ENCODE results near the gene OR5AN1.

The OR5AN1 gene

DNA sequence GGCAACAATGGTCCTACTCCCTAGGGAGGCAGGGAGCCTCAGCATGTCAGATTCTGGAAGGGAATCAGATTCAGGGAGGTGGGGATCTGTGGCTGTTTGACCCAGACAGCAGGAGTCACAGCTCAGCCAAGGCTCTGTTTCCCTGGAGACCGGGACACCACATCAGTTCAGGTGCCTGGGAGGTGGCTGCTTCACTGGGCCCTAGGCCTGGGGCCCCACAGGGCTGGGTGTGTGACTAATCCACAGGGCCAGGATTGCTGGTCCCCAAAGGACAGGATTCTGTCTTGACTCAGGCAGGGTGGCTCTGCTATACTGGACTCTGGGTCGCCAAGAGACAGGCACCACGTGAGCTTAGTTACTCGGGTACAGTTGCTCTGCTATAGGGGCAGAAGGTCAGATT is 3.5 kb upstream of the OR5AN1 start:
- Histone ChIP-seq H3K36me3 (replicated peaks; ENCODE audit: low read depth, low read length) (no peaks in the 10 kb centered on the region), H3K79me2 (ENCODE audit: low read length) (no peaks in the 10 kb centered on the region), H2AFZ (ENCODE audit: low read depth, low read length) (no peak overlapping the region)

DNA sequence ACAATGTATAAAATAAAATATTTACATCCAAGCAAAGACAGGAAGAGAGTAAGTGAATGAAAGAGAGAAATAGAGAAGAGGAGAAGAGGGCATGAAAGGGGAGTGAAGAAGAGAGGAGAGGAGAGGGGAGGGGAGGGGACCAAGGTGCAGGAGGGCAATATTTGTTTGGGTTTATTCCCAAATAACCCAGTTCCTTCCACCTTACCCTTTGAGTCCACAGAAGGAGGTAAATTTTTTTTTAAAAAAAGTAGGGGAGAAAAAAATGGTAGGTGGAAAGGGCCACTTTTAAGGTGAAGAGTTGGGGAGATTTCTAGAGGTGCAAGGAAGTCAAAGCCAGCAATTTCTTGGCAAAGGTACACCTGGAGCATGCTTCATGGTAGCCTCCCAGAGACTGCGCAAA is 2.1 kb upstream of the OR5AN1 start:
- Histone ChIP-seq H3K4me1 (ENCODE audit: low read length) (no peaks in the 10 kb centered on the region), H3K9me3 (ENCODE audit: insufficient read depth, low read length) (no peaks in the 10 kb centered on the region), H3K4me2 (ENCODE audit: low read length) (no peak overlapping the region), H4K20me1 (ENCODE audit: insufficient read depth, low read length) (no peaks in the 10 kb centered on the region), H2AFZ (ENCODE audit: low read depth, low read length) (no peak overlapping the region), H3K27me3 (ENCODE audit: low read depth, low read length) (peaks cover 4% of the 10 kb centered on the region; the same call in 1 of the 2 replicates), H3K27ac (ENCODE audit: low read length) (no peak overlapping the region), H3K9ac (ENCODE audit: low read length) (no peak overlapping the region), H3K36me3 (replicated peaks; ENCODE audit: low read depth, low read length) (no peaks in the 10 kb centered on the region), H3K79me2 (ENCODE audit: low read length) (no peaks in the 10 kb centered on the region), H3K4me3 (ENCODE audit: low read length) (no peak overlapping the region)
- no peak for TF ChIP-seq EZH2phosphoT487 (IDR thresholded peaks at IDR 0.05; ENCODE audit: low read depth)
- TF ChIP-seq, protein P1, sequence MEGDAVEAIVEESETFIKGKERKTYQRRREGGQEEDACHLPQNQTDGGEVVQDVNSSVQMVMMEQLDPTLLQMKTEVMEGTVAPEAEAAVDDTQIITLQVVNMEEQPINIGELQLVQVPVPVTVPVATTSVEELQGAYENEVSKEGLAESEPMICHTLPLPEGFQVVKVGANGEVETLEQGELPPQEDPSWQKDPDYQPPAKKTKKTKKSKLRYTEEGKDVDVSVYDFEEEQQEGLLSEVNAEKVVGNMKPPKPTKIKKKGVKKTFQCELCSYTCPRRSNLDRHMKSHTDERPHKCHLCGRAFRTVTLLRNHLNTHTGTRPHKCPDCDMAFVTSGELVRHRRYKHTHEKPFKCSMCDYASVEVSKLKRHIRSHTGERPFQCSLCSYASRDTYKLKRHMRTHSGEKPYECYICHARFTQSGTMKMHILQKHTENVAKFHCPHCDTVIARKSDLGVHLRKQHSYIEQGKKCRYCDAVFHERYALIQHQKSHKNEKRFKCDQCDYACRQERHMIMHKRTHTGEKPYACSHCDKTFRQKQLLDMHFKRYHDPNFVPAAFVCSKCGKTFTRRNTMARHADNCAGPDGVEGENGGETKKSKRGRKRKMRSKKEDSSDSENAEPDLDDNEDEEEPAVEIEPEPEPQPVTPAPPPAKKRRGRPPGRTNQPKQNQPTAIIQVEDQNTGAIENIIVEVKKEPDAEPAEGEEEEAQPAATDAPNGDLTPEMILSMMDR (IDR thresholded peaks at IDR 0.05; ENCODE audit: low read depth, low read length) = no peak

More for the DNA sequence above, 3.5 kb upstream of the OR5AN1 start:
- H3K9me3 ChIP-seq (ENCODE audit: insufficient read depth, low read length) = no peaks in the 10 kb centered on the region
- no peak overlapping the region for H3K27ac ChIP-seq (ENCODE audit: low read length)
- H3K4me3 ChIP-seq (ENCODE audit: low read length) = no peak overlapping the region
- TF ChIP-seq, protein P1 (IDR thresholded peaks at IDR 0.05; ENCODE audit: low read depth, low read length) = no peak
- no peak for TF ChIP-seq EZH2phosphoT487 (IDR thresholded peaks at IDR 0.05; ENCODE audit: low read depth)
- H3K27me3 ChIP-seq (ENCODE audit: low read depth, low read length) = peaks cover 4% of the 10 kb centered on the region; the same call in 1 of the 2 replicates
- no peak overlapping the region for H3K4me2 ChIP-seq (ENCODE audit: low read length)
- no peak overlapping the region for H3K9ac ChIP-seq (ENCODE audit: low read length)
- no peaks in the 10 kb centered on the region for H4K20me1 ChIP-seq (ENCODE audit: insufficient read depth, low read length)
- H3K4me1 ChIP-seq (ENCODE audit: low read length) = no peaks in the 10 kb centered on the region

DNA sequence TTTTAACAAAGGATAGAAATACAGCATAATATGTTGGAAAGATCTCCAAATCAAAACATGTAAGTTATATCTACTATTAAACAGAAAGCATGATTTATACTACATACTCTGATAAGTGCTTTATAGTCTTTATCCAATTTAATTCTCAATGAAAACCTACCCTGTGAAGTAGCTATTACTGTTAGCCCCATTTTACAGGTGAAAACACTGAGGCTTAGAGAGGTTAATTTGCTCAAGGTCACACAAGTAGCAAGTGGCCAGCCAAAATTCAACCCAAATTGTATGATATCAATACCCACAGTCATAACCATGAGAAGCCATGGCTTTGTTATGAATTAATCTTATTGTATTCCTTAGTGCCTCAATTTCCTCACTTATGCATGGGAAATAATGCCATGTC is 675 bp upstream of the OR5AN1 start:
- no peaks in the 10 kb centered on the region for H3K9me3 ChIP-seq (ENCODE audit: insufficient read depth, low read length)
- H3K36me3 ChIP-seq (replicated peaks; ENCODE audit: low read depth, low read length) = no peaks in the 10 kb centered on the region
- no peaks in the 10 kb centered on the region for H4K20me1 ChIP-seq (ENCODE audit: insufficient read depth, low read length)
- H3K4me3 ChIP-seq (ENCODE audit: low read length) = no peak overlapping the region
- peaks cover 4% of the 10 kb centered on the region; the same call in 1 of the 2 replicates for H3K27me3 ChIP-seq (ENCODE audit: low read depth, low read length)
- H2AFZ ChIP-seq (ENCODE audit: low read depth, low read length) = no peak overlapping the region
- TF ChIP-seq, protein P1 (IDR thresholded peaks at IDR 0.05; ENCODE audit: low read depth, low read length) = no peak
- TF ChIP-seq EZH2phosphoT487 (IDR thresholded peaks at IDR 0.05; ENCODE audit: low read depth) = no peak
- no peak overlapping the region for H3K27ac ChIP-seq (ENCODE audit: low read length)
- H3K79me2 ChIP-seq (ENCODE audit: low read length) = no peaks in the 10 kb centered on the region
- H3K9ac ChIP-seq (ENCODE audit: low read length) = no peak overlapping the region
- no peaks in the 10 kb centered on the region for H3K4me1 ChIP-seq (ENCODE audit: low read length)
- H3K4me2 ChIP-seq (ENCODE audit: low read length) = no peak overlapping the region

DNA sequence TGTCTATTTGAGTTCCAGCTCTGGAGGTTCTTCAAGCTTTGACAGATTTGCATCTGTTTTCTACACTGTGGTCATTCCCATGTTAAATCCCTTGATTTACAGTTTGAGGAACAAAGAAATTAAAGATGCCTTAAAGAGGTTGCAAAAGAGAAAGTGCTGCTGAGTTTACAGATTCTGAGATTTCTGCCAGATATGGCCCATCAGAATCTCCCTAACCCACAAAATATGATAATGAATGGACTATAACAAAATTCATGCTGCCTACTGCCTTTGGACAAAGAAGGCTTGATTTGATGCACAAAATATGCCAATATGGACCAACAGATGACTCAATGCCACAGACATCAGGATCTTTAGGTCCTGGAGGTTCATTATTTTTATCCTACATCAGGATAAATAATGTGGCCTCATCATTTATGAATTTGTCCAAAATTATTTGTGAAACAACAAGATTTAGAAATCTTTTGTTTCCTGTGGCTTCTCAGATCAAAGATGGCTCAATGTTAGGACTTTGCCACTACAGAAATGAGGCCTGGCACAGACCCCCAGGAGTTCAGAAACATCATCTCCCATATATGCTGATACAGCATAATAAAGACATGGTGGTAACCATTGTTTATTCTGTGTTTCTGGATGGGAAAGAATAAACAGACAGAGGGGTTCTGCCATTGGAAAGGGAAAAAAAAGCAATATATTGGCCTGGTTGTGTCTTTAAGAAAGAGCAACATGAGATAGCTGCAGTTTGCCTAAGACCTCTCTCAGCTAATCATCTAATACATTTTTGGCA is 6.7 kb downstream of the OR5AN1 start:
- Histone ChIP-seq H3K79me2 (ENCODE audit: low read length) (no peaks in the 10 kb centered on the region), H4K20me1 (ENCODE audit: insufficient read depth, low read length) (no peaks in the 10 kb centered on the region), H3K27me3 (ENCODE audit: low read depth, low read length) (no peaks in the 10 kb centered on the region), H3K4me2 (ENCODE audit: low read length) (no peak overlapping the region), H3K4me3 (ENCODE audit: low read length) (no peak overlapping the region), H3K4me1 (ENCODE audit: low read length) (no peaks in the 10 kb centered on the region), H3K27ac (ENCODE audit: low read length) (no peak overlapping the region), H2AFZ (ENCODE audit: low read depth, low read length) (no peak overlapping the region), H3K9ac (ENCODE audit: low read length) (no peak overlapping the region), H3K9me3 (ENCODE audit: insufficient read depth, low read length) (no peaks in the 10 kb centered on the region), H3K36me3 (replicated peaks; ENCODE audit: low read depth, low read length) (no peaks in the 10 kb centered on the region)
- TF ChIP-seq, protein P1 (IDR thresholded peaks at IDR 0.05; ENCODE audit: low read depth, low read length) = no peak
- TF ChIP-seq EZH2phosphoT487 (IDR thresholded peaks at IDR 0.05; ENCODE audit: low read depth) = no peak

All from OCI-LY3 (cell line).